Gastroesophageal sphincter (tissue), 3 donors: ENCODE measurements around the gene DCTN3.

Source experiments
- EP300 ChIP-seq: sonication (generic); formaldehyde crosslinking; IDR thresholded peaks from one replicate; pipeline ENCODE4 v1.6.1; 2017; ENCODE audit warnings: antibody characterized with exemption, mild to moderate bottlenecking
- TF ChIP-seq, protein P1 (sequence below), 4 experiments: fragments of 200-600 bp in 2 of 4; fragments of 450-650 bp in 2 of 4; sonication (generic) in 1 of 4; IDR thresholded peaks; one replicate each; pipeline ENCODE4 v1.5.1; 2017 to 2019; ENCODE audit warnings: antibody characterized with exemption in 4 of 4, mild to moderate bottlenecking in 2 of 4, moderate library complexity in 2 of 4

DNA sequence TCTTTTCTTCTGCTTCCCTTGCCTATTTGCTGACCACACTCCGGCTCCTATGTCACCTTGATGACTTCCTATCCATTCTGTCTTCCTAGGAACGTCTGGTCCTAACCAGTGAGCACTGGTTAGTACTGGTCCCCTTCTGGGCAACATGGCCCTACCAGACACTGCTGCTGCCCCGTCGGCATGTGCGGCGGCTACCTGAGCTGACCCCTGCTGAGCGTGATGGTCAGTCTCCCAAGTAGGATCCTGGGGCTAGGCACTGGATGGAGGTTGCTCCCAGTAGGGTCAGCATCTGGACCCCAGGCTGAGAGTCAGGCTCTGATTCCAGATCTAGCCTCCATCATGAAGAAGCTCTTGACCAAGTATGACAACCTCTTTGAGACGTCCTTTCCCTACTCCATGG lies 28.4 kb upstream of the DCTN3 start:
- TF ChIP-seq, protein P1, sequence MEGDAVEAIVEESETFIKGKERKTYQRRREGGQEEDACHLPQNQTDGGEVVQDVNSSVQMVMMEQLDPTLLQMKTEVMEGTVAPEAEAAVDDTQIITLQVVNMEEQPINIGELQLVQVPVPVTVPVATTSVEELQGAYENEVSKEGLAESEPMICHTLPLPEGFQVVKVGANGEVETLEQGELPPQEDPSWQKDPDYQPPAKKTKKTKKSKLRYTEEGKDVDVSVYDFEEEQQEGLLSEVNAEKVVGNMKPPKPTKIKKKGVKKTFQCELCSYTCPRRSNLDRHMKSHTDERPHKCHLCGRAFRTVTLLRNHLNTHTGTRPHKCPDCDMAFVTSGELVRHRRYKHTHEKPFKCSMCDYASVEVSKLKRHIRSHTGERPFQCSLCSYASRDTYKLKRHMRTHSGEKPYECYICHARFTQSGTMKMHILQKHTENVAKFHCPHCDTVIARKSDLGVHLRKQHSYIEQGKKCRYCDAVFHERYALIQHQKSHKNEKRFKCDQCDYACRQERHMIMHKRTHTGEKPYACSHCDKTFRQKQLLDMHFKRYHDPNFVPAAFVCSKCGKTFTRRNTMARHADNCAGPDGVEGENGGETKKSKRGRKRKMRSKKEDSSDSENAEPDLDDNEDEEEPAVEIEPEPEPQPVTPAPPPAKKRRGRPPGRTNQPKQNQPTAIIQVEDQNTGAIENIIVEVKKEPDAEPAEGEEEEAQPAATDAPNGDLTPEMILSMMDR (IDR thresholded peaks at IDR 0.05) = no peak
- TF ChIP-seq EP300 = no peak
